Suppressor macrophage treated with lipopolysaccharide for 1 hour (primary cell): Measurements from ENCODE around the gene SLC9A7.

ENCODE experiments used
- DNase-seq, 3 donors: peaks; one replicate each; pipeline ENCODE4 v3.0.0-alpha.2; 2020 to 2022

Gene SLC9A7

GRCh38 chrX:46647251-46647650 is 111.7 kb downstream of the SLC9A7 start:
- DNase-seq: no peak

GRCh38 chrX:46645614-46646013 is 113.3 kb downstream of the SLC9A7 start:
- DNase-seq: no peak

DNA sequence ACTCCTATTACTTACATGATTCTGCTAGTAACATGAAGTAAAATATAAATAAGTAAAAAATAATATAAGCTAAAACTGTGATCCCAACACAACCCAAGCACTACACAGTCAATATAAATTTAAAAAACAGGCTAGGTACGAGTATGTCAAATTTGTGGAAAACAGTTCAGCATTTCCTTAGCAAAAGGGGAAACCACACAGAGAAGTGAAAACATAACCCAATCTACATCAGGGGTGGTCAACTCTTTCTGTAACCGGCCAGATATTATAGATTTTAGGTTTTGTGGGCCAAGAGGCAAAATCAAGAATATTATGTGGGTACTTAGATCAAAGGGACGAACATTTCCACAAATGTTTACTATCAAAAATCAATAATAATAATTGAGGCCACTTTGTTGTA is 115.3 kb downstream of the SLC9A7 start:
- DNase-seq: peak in 1 of 3 donors; percentile 15

- peak; percentile 24 to 35 (median 33) for DNase-seq
Measured at GRCh38 chrX:46642145-46642544, 116.8 kb downstream of the SLC9A7 start.

DNA sequence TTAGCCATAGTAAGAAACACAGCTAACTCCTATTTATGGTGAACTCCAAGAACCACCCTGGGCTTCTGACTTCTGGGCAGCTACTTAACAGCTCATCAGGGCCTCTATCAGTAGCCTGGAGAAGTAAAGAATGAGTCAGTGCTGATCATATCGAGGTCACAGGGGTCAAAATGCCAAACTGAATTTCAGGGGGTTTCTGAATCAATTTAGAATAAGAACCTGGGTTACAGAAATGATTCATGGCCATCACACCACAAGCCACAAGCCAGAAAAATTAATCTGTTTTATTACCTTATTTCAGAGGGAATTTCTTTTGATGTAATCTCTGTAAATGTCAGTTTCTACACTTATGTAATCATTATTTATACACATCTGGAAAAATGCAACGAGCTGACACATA is 121.0 kb downstream of the SLC9A7 start:
- peak; percentile 75 to 89 (median 86) for DNase-seq

DNA sequence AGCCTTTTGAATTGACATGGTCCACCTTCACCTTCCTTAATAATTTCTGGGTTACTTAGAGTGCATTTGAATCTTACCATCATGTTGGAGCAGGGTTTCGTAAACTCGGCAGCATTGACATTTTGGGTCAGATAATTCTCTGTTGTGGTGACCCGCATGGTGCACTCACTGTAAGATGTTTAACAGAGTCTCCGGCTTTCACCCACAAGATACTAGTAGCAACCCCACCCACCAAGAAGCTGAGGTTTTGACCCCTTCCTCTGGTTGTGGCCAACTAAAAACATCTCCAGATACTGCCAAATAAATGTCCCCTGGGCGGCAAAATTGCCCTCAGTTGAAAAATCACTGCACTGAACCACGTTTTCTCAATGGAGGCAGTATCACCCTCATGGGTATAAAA is 122.7 kb downstream of the SLC9A7 start:
- no peak for DNase-seq

DNA sequence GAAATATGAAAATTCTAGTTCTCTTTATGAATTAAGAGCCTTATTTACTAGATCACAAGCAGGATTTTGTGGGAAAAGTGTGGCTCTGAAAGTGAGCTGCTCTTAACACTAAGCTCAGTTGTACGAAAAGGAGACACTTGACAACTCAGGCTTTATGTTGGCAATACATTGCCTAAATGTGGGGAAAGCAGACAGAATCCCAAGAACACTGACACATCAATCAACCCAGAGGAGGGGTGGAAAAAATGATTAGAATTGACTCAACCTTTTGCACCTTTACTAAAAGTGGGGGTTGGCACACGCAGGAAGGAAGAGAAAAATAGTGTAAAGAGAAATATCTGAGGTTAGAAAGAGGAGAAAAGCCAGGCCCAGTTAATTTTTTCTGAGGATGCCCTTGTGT is 123.7 kb downstream of the SLC9A7 start:
- no peak for DNase-seq

DNA sequence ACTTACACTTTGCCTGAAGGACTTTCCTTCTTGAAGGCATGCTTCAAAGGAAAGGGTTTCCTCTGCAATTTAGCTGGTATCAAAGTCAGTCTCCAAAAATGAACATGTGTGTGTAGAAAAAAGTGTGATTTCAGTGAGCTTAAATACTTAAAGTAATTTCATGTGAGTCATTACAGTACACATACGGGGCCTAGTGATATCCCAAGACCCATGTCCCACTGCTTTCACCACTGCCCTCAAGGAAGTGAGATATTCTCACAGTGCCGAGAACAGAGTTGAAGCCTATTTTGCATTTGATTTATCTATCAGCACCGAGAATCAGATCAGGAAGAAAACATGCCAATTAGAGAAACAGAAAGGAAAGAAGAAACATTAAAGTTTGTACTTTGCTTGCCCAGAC is 124.3 kb downstream of the SLC9A7 start:
- no peak for DNase-seq

GRCh38 chrX:46630141-46630540 is 128.8 kb downstream of the SLC9A7 start:
- no peak for DNase-seq

GRCh38 chrX:46628460-46629371 is 130.2 kb downstream of the SLC9A7 start:
- peak; percentile 85 to 95 (median 90) for DNase-seq

DNA sequence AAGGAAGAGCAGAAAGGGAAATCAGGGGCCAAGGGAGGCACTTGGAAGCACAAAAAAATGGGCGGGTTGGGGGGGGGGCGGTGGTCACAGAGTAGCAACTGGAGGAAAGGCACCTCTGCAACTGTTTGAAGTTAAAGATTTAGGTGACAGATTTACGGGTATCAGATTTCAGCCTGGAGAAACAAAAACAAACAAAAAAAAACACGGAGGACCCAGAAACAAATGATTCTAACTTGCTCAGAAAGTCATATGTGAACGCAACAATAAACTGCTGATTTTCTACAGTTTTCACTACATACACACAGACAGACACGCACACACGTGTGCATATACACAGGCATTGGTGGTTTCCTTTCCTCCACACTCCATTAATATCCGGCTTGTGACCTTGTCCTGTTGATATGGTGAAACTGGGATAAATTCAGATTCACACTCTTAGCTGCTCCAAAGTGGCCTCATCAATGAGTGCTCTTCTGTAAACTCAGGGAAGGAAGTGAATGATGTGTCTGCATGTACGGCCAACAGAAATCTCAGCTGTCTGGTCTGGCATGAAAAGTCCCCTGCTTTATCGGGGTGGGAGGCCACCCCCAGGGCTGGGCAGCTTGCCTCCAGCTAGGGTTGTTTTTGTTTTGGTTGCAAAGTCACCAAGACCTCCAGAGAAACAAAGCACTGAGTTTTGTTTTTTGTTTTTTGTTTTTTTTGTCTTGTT is 131.1 kb downstream of the SLC9A7 start:
- DNase-seq: peak; percentile 67 to 79 (median 75)

DNA sequence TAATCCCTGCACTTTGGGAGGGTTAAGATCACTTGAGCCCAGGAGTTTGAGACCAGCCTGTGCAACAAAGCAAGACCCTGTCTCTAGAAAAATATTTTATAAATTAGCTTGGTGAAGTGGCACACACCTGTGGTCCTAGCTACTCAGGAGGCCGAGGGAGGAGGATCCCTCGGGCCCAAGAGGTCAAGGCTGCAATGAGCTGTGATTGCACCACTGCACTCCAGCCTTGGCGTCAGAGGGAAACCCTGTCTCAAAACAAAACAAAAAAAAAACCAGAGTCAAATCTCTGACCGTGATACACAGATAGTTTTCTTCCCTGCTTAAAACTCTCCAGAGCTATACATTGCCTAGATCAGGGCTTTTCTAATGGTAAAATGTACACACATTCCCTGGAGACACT is 131.9 kb downstream of the SLC9A7 start:
- peak; percentile 39 to 48 (median 43) for DNase-seq

GRCh38 chrX:46626566-46626965 is 132.4 kb downstream of the SLC9A7 start:
- DNase-seq: peak; percentile 82 to 87 (median 84)

DNA sequence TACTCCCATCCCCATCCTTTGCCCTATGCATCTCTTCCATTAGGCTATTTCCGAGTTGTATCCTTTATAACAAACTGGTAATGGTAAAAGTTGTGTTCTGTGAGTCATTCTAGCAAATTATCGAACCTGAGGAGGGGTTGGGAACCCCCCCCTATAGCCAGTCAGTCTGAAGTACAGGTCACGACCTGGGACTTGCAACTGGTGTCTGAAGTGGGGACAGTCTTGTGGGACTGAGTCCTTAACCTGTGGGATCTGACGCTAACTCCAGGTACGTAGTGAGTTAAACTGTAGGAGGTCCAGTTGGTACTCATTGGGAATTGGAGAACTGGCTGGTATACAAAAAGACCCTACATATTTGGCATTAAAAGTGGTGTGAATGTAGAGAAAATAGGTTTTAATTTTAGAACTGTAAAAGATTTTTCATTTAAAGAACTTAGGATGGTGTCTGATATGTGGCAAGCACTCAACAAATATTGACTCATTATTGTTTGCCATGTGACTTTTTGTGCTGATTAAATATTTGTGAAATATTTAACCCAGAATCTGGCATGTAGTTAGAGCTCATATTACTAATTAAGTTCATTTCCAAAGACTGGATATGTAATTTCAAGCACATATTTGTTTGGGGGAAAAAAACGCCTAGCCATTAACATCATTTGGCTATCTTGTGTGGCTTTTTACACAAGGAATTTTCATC is 134.7 kb downstream of the SLC9A7 start:
- peak in 1 of 3 donors; percentile 32 for DNase-seq

DNA sequence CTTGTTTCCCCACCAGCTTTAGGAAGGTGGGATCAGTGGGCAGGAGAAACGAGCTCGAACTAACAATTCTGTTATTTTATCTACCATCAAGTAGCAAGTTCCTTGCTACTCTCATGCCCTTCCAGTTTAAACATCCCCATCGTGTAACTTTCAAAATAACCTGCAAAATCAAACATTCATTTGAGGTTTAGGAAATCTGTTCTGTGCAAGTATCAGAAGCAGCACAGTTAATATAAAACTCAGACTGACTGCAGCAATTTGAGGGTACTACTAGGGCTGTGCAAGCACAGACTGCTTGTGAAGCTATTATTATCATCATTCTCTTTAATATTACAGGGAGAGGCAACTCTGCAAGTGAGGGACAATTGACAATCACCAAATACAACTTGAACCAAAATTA is 137.3 kb downstream of the SLC9A7 start:
- DNase-seq: no peak

DNA sequence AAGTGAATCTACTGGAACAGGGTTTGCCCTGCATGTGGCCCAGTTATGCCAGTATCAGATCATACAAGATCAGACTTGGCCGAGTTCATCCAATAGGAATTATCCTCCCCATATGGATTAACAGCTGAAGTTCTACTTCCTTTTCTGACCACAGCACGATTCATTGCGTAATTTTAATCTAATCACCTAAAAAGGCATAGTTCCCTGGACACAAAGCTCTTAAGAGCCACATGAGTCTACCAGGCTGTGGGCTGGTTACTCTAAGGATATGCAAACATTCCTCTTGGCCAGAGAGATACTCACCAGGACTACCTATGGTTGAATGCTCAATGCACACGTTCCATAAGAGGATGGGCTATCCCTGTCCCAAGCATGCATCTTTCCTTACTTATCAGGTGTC is 138.4 kb downstream of the SLC9A7 start:
- no peak for DNase-seq

DNA sequence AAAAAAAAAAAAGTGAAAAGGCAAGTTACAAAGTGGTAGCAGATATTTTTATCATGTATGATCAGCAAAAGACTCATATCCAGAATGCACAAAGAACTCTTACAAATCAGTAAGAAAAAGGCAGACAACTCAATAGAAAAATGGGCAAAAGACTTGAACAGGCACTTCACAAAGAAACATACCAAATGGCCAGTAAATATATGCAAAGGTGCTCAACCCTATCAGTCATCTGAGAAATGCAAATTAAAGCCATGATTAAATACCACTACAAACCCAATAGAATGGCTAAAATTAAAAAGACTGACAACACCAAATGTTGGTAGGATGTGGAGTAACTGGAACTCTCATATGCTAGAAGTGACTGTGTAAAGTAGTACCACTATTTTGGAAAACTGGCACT is 140.0 kb downstream of the SLC9A7 start:
- DNase-seq: no peak

- no peak for DNase-seq
Measured at GRCh38 chrX:46617906-46618305, 141.0 kb downstream of the SLC9A7 start.

GRCh38 chrX:46611658-46612362 is 147.1 kb downstream of the SLC9A7 start:
- no peak for DNase-seq

GRCh38 chrX:46610070-46610658 is 148.8 kb downstream of the SLC9A7 start:
- DNase-seq: no peak

- DNase-seq: no peak
Measured at GRCh38 chrX:46607916-46608315, 151.0 kb downstream of the SLC9A7 start.

DNA sequence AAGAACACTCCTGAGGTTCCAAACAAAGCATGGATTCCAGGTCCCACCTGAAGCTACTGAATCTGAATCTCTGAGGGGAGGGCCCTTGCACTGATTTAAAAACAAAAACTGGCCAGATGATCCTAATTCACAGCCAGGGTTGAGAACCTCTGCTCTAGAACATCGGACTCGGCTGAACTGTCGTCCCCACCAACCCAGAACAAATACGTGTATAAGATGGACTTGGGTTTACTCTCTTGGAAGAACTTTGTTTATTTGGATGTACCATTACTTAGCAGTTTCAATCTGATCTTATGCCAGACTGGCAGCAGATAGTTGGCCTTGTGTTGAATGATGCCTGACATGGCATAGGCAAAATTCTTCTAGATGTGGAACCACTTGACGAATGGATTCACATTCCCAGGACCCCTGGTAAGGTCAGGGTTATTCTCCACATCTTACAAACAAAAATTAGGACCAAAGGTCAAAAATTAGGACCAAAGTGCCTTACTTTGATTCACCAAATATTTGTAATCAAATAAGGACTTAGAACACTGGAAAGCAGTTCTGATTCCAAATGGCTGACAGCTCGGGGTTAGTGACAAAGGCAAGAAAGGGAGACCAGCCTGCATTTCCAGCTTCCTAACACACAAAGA is 156.3 kb downstream of the SLC9A7 start:
- DNase-seq: no peak
